Endodermal cell (in vitro differentiated cells): Measurements from ENCODE around the gene SFMBT2. TPM values are rescaled to one million over a fixed set of nuclear protein-coding genes. Genes with fewer than 3 reads are reported as not detected.

Experiments used
- DNase-seq: peaks from one replicate; pipeline ENCODE4 v3.0.0-alpha.2; 2017
- H3K27ac ChIP-seq: 2 replicates; pipeline ENCODE4 v1.5.1; 2013; ENCODE audit warnings: mild to moderate bottlenecking, low read depth, low read length, moderate library complexity
- H3K27me3 ChIP-seq: 2 replicates; pipeline ENCODE4 v1.6.1; 2013; ENCODE audit warnings: mild to moderate bottlenecking, low read length, moderate library complexity; ENCODE audit not compliant: insufficient read depth, control insufficient read depth, poor library complexity, severe bottlenecking
- H3K36me3 ChIP-seq: 2 replicates; pipeline ENCODE4 v1.7.0; 2013; ENCODE audit warnings: mild to moderate bottlenecking, low read length, moderate library complexity; ENCODE audit not compliant: control insufficient read depth, insufficient read depth
- H3K4me1 ChIP-seq: one replicate; pipeline ENCODE4 v1.7.0; 2013; ENCODE audit warnings: low read length; ENCODE audit not compliant: control insufficient read depth, insufficient read depth
- H3K4me3 ChIP-seq: 2 replicates; pipeline ENCODE4 v1.5.1; 2013; ENCODE audit warnings: mild to moderate bottlenecking, low read length, moderate library complexity
- H3K9ac ChIP-seq: 2 replicates; pipeline ENCODE4 v1.6.1; 2013; ENCODE audit warnings: mild to moderate bottlenecking, low read length, moderate library complexity; ENCODE audit not compliant: poor library complexity, severe bottlenecking; ENCODE audit errors: extremely low read depth
- H3K9me3 ChIP-seq: 2 replicates; pipeline ENCODE4 v1.6.1; 2013; ENCODE audit warnings: mild to moderate bottlenecking, low read length, moderate library complexity; ENCODE audit not compliant: control insufficient read depth
- H3K27ac Mint-ChIP-seq: 2 replicates; pipeline ENCODE4 v1.8.0; 2020; ENCODE audit warnings: mixed read lengths
- H3K27me3 Mint-ChIP-seq: 2 replicates; pipeline ENCODE4 v1.8.0; 2021; ENCODE audit warnings: mild to moderate bottlenecking, mixed read lengths; ENCODE audit not compliant: insufficient read depth
- H3K36me3 Mint-ChIP-seq: 2 replicates; pipeline ENCODE4 v1.8.0; 2020; ENCODE audit warnings: low read depth, mixed read lengths
- H3K4me1 Mint-ChIP-seq: 2 replicates; pipeline ENCODE4 v1.8.0; 2020; ENCODE audit warnings: mixed read lengths
- H3K4me3 Mint-ChIP-seq: 2 replicates; pipeline ENCODE4 v1.8.0; 2020; ENCODE audit warnings: mild to moderate bottlenecking, moderate library complexity, mixed read lengths
- H3K9me3 Mint-ChIP-seq: 2 replicates; pipeline ENCODE4 v1.8.0; 2020; ENCODE audit warnings: mild to moderate bottlenecking, mixed read lengths
- WGBS, 2 experiments: methylation state at CpG; one replicate each; pipeline versions ENCODE4 v1.1.5 to v1.1.7; 2013; ENCODE audit warnings: missing lambda C conversion rate in 2 of 2, mixed read lengths in 1 of 2; ENCODE audit not compliant: insufficient coverage in 1 of 2, insufficient read length in 1 of 2; 5-methylcytosine and 5-hydroxymethylcytosine counted together
- total RNA-seq, 2 donors: library from RNA; stranded (reverse); fragmentation: NEBNext Ultra II Directional in 1 of 2; extraction: Animal tissue kit (Norgen Biotek cat#: 25700) in 1 of 2; gene quantifications; 2 replicates in 1 of 2; 3 replicates in 1 of 2; pipeline ENCODE4 v1.2.1, GENCODE V29; 2021
- TF ChIP-seq, protein P1 (sequence below): fragments of 200-600 bp; sonication (generic); conservative IDR thresholded peaks from 2 replicates; pipeline ENCODE4 v1.5.0; 2021; ENCODE audit warnings: antibody characterized with exemption, mild to moderate bottlenecking

Gene SFMBT2
- total RNA-seq, 2 donors from 2014 or later: 3.9 to 5.3 TPM

- Mint-ChIP-seq H3K9me3 (no peaks in the 10 kb centered on the region), H3K4me3 (no peak overlapping the region), H3K4me1 (no peaks in the 10 kb centered on the region), H3K27ac (no peak overlapping the region), H3K36me3 (no peaks in the 10 kb centered on the region), H3K27me3 (peaks cover 8% of the 10 kb centered on the region)
- Histone ChIP-seq H3K4me1 (no peaks in the 10 kb centered on the region), H3K36me3 (no peaks in the 10 kb centered on the region), H3K9me3 (no peaks in the 10 kb centered on the region), H3K9ac (no peak overlapping the region), H3K4me3 (no peak overlapping the region), H3K27ac (no peak overlapping the region), H3K27me3 (no peaks in the 10 kb centered on the region)
- DNase-seq: no peak
- TF ChIP-seq, protein P1, sequence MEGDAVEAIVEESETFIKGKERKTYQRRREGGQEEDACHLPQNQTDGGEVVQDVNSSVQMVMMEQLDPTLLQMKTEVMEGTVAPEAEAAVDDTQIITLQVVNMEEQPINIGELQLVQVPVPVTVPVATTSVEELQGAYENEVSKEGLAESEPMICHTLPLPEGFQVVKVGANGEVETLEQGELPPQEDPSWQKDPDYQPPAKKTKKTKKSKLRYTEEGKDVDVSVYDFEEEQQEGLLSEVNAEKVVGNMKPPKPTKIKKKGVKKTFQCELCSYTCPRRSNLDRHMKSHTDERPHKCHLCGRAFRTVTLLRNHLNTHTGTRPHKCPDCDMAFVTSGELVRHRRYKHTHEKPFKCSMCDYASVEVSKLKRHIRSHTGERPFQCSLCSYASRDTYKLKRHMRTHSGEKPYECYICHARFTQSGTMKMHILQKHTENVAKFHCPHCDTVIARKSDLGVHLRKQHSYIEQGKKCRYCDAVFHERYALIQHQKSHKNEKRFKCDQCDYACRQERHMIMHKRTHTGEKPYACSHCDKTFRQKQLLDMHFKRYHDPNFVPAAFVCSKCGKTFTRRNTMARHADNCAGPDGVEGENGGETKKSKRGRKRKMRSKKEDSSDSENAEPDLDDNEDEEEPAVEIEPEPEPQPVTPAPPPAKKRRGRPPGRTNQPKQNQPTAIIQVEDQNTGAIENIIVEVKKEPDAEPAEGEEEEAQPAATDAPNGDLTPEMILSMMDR: no peak
- WGBS, 2 experiments: 93% methylated on average over 9 to 14 of the region's 14 CpGs
Observed at GRCh38 chr10:7119325-7120015, 291.4 kb downstream of the SFMBT2 start.

GRCh38 chr10:7117806-7118674 lies 292.8 kb downstream of the SFMBT2 start:
- Histone ChIP-seq H3K9ac (no peak overlapping the region), H3K36me3 (no peaks in the 10 kb centered on the region)
- WGBS, 2 experiments: 85 to 88% methylated on average over 11 to 17 of the region's 17 CpGs

GRCh38 chr10:7117177-7117799 lies 293.5 kb downstream of the SFMBT2 start:
- Mint-ChIP-seq H3K27me3 (no peaks in the 10 kb centered on the region), H3K27ac (no peak overlapping the region), H3K36me3 (no peaks in the 10 kb centered on the region), H3K4me3 (no peak overlapping the region), H3K4me1 (no peaks in the 10 kb centered on the region), H3K9me3 (no peaks in the 10 kb centered on the region)
- WGBS, 2 experiments: 87 to 97% methylated on average over 5 of the region's 5 CpGs
- Histone ChIP-seq H3K27me3 (no peaks in the 10 kb centered on the region), H3K4me3 (no peak overlapping the region), H3K36me3 (no peaks in the 10 kb centered on the region), H3K9ac (no peak overlapping the region), H3K4me1 (no peaks in the 10 kb centered on the region), H3K27ac (no peak overlapping the region), H3K9me3 (no peaks in the 10 kb centered on the region)
- no peak for DNase-seq
- TF ChIP-seq, protein P1: no peak

More at GRCh38 chr10:7117806-7118674, 292.8 kb downstream of the SFMBT2 start:
- Histone ChIP-seq H3K27ac (no peak overlapping the region), H3K4me3 (no peak overlapping the region), H3K9me3 (no peaks in the 10 kb centered on the region), H3K27me3 (no peaks in the 10 kb centered on the region), H3K4me1 (no peaks in the 10 kb centered on the region)
- no peak for DNase-seq
- Mint-ChIP-seq H3K9me3 (no peaks in the 10 kb centered on the region), H3K4me3 (no peak overlapping the region), H3K36me3 (no peaks in the 10 kb centered on the region), H3K27me3 (peaks cover 4% of the 10 kb centered on the region), H3K27ac (no peak overlapping the region), H3K4me1 (no peaks in the 10 kb centered on the region)
- TF ChIP-seq, protein P1: no peak
